T-cell (primary cell): ENCODE results near the gene HOXC9. TPM values are rescaled to one million over a fixed set of nuclear protein-coding genes. Genes with fewer than 3 reads are reported as not detected.

Experiments used
- ATAC-seq, 4 experiments: fragments of 200-7000 bp in 3 of 4; fragments of 150-1000 bp in 1 of 4; cut with Tn5 transposase; replicated peaks in 1 of 4; 1 replicate in 3 of 4; 2 replicates in 1 of 4; pipeline ENCODE4 v1.10.0; 2021; ENCODE audit warnings: moderate library complexity in 3 of 4, mild to moderate bottlenecking in 2 of 4, moderate number of reproducible peaks in 1 of 4
- CTCF ChIA-PET, 2 donors: fragments of 300-600 bp; sonication (Branson Sonifier 250); formaldehyde crosslinking; loops; one replicate each; lab custom pipeline; 2022; ENCODE audit warnings: antibody characterized with exemption in 2 of 2; lab: Charles Lee
- POLR2A ChIA-PET, 2 donors: fragments of 300-600 bp; sonication (Branson Sonifier 250); formaldehyde crosslinking; loops; one replicate each; lab custom pipeline; 2022; ENCODE audit warnings: antibody characterized with exemption in 2 of 2; lab: Charles Lee
- DNase-seq, 35 experiments: peaks; one replicate each; pipeline versions ENCODE4 v3.0.0 to v3.0.0-alpha.2; 2013 to 2023
- H3K27ac ChIP-seq: one replicate; pipeline ENCODE4 v1.5.1; 2013; ENCODE audit warnings: low read length
- H3K27me3 ChIP-seq, 2 experiments: replicated peaks in 1 of 2; 1 replicate in 1 of 2; 2 replicates in 1 of 2; pipeline versions ENCODE4 v1.6.1 to v1.7.0; 2013; ENCODE audit warnings: low read length in 1 of 2, mixed read lengths in 1 of 2; ENCODE audit not compliant: control insufficient read depth in 2 of 2, insufficient read depth in 2 of 2; ENCODE audit errors: extremely low read depth in 1 of 2
- H3K36me3 ChIP-seq, 2 donors: 1 replicate in 1 of 2; 2 replicates in 1 of 2; pipeline versions ENCODE4 v1.6.1 to v1.7.0; 2013; ENCODE audit warnings: low read length in 1 of 2; ENCODE audit not compliant: control insufficient read depth in 2 of 2, insufficient read depth in 1 of 2; ENCODE audit errors: extremely low read depth in 1 of 2
- H3K4me1 ChIP-seq, 2 experiments: 1 replicate in 1 of 2; 2 replicates in 1 of 2; pipeline versions ENCODE4 v1.6.1 to v1.7.0; 2013; ENCODE audit warnings: low read length in 2 of 2, mixed read lengths in 1 of 2; ENCODE audit not compliant: insufficient read depth in 2 of 2, control insufficient read depth in 1 of 2; ENCODE audit errors: extremely low read depth in 1 of 2
- H3K4me3 ChIP-seq, 2 donors: 1 replicate in 1 of 2; 2 replicates in 1 of 2; pipeline versions ENCODE4 v1.5.1 to v1.7.0; 2013; ENCODE audit warnings: mild to moderate bottlenecking in 2 of 2, low read length in 1 of 2, moderate library complexity in 1 of 2; ENCODE audit not compliant: control insufficient read depth in 1 of 2; ENCODE audit errors: extremely low read depth in 1 of 2
- H3K9me3 ChIP-seq: 2 replicates; pipeline ENCODE4 v1.7.0; 2013
- H3K27ac Mint-ChIP-seq, 2 donors: one replicate each; pipeline ENCODE4 v1.8.0; 2020 to 2021; ENCODE audit warnings: mild to moderate bottlenecking in 2 of 2, mixed read lengths in 2 of 2
- H3K27me3 Mint-ChIP-seq, 2 donors: one replicate each; pipeline ENCODE4 v1.8.0; 2021 to 2022; ENCODE audit warnings: mixed read lengths in 2 of 2
- H3K36me3 Mint-ChIP-seq: one replicate; pipeline ENCODE4 v1.8.0; 2021; ENCODE audit warnings: mixed read lengths
- H3K4me1 Mint-ChIP-seq, 3 donors: one replicate each; pipeline ENCODE4 v1.8.0; 2020 to 2022; ENCODE audit warnings: mixed read lengths in 3 of 3, mild to moderate bottlenecking in 1 of 3
- H3K4me3 Mint-ChIP-seq, 3 donors: one replicate each; pipeline ENCODE4 v1.8.0; 2020 to 2022; ENCODE audit warnings: mild to moderate bottlenecking in 3 of 3, mixed read lengths in 3 of 3, moderate library complexity in 3 of 3
- H3K9me3 Mint-ChIP-seq, 3 donors: one replicate each; pipeline ENCODE4 v1.8.0; 2020 to 2022; ENCODE audit warnings: mixed read lengths in 3 of 3
- WGBS: methylation state at CpG from one replicate; pipeline ENCODE4 v1.1.5; 2013; ENCODE audit warnings: missing lambda C conversion rate; ENCODE audit not compliant: insufficient coverage; 5-methylcytosine and 5-hydroxymethylcytosine counted together
- total RNA-seq, 35 experiments: library from RNA in 6 of 35; stranded (reverse) in 6 of 35; fragments of 120-200 nt in 1 of 35; gene quantifications; one replicate each; pipeline versions ENCODE4 v1.2.1 to v1.2.4 and lab custom pipeline; 2013 to 2026

The HOXC9 gene
- total RNA-seq, 5 donors from 2014 or later (not counting 1 experiment from before 2014, with no cell fraction given) = not detected

DNA sequence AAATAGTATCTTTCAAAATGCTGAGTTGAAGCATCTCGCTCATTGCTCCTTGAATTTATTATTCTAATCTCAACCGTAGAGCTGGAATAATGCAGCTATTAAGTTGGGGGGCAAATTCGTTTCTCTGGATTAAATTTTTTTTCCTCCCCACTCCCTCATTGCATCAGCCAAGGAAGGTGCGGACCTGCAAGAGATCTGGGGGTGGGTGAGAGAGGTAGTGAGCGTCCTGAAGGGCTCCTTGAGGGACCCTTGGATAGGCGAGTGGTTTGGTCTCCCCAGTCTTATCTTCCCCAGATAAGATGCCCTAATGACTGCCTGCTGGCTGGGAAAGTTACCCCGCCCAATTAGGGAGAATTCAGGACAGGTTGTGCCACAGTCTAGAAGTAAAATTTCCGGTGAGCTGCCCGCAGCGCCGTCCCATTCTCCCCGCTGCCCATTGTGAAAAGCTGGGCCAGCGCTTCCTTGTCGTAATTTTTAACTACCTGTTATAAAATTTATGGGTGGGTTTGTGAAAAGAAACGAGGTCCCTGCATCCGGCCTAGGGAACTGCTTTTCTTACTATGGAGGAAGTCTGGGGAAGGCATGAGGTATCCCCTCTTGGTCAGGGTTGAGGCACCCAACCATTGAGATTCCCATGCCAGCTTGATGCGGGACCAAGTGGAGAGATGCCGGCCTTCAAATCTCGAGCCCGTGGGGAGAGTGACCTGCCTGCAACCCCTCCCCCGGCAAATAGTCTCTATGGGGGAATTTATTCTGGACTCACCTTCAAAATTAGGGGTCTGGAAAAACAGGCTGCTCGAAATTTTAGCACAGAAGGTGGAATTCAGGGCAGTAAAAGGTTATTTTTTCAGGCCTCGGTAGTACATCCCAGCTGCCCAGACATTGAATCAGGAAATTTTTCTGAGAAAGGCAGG is 15.3 kb downstream of the HOXC9 start:
- POLR2A ChIA-PET = interaction anchor here in 1 of 2 donors (0.7 kb wide), 1 partner anchor 199 kb away, joined by 6 read pairs; no protein-coding TSS in a partner anchor
- no peak overlapping the region for H3K4me3 ChIP-seq
- Mint-ChIP-seq H3K4me1 (peaks cover 32 to 43% (median 38%) of the 10 kb centered on the region in 3 donors), H3K4me3 (peak overlapping the region in 1 of 3 donors; percentile 51), H3K9me3 (no peaks in the 10 kb centered on the region), H3K36me3 (no peaks in the 10 kb centered on the region), H3K27me3 (peaks cover 61 to 88% of the 10 kb centered on the region in 2 donors), H3K27ac (peak overlapping the region in 1 of 2 donors; percentile 32)
- H3K4me1 ChIP-seq = peaks cover 5 to 46% of the 10 kb centered on the region in 2 experiments
- WGBS = 17% methylated on average over 10 of the region's 23 CpGs
- ATAC-seq (no peak), DNase-seq (no peak)
- H3K27me3 ChIP-seq = peaks cover 15 to 94% of the 10 kb centered on the region in 2 experiments
- no peaks in the 10 kb centered on the region for H3K36me3 ChIP-seq
- H3K9me3 ChIP-seq = no peaks in the 10 kb centered on the region
- CTCF ChIA-PET = interaction anchor here in 1 of 2 donors (0.6 kb wide), 1 partner anchor 14 kb away, joined by 3 read pairs; no protein-coding TSS in a partner anchor
- no peak overlapping the region for H3K27ac ChIP-seq

DNA sequence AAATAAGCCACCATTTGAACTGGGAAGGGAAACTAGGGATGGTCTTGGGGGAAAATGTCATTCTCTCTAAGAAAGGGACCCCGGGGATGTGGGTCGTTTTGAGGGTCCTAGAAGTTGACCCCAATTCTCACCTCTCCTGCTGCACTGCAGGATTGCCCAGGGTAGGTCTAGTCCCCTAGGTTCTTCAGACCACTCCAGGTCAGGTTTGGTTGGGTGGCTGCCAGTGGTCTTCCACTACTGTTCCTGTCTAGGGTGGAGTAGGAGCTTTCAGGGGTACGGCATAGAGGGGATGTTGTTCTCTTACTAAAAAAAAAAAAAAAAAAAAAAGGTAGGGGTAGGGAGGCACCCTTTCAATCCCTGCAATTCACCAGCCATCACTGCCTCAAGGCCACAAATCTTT is 16.1 kb downstream of the HOXC9 start:
- H3K36me3 ChIP-seq = no peaks in the 10 kb centered on the region
- no peaks in the 10 kb centered on the region for H3K9me3 ChIP-seq
- DNase-seq (no peak), ATAC-seq (no peak)
- H3K27ac Mint-ChIP-seq = no peak overlapping the region
- H3K27me3 Mint-ChIP-seq = peaks cover 57 to 86% of the 10 kb centered on the region in 2 donors
- peaks cover 15 to 93% of the 10 kb centered on the region in 2 experiments for H3K27me3 ChIP-seq
- H3K27ac ChIP-seq = no peak overlapping the region
- no peaks in the 10 kb centered on the region for H3K36me3 Mint-ChIP-seq
- no peaks in the 10 kb centered on the region for H3K9me3 Mint-ChIP-seq
- POLR2A ChIA-PET = interaction anchor here in 1 of 2 donors (0.6 to 0.7 kb wide), 2 partner anchors 198 to 267 kb away, joined by 4 to 6 read pairs; no protein-coding TSS in a partner anchor
- CTCF ChIA-PET = interaction anchor here (0.6 to 2.3 kb wide), 3 partner anchors 174 to 309 kb away, joined by 3 to 9 read pairs (median 3); partner anchors contain the start of genes COPZ1 (in 1 of the 2) and SMUG1 (in 1 of the 2)
- H3K4me1 ChIP-seq = peaks cover 5 to 44% of the 10 kb centered on the region in 2 experiments
- no peak overlapping the region for H3K4me3 ChIP-seq
- no peak overlapping the region for H3K4me3 Mint-ChIP-seq
- H3K4me1 Mint-ChIP-seq = peaks cover 27 to 40% (median 33%) of the 10 kb centered on the region in 3 donors
- no CpG with 5 or more reads among the region's 3 CpGs for WGBS

DNA sequence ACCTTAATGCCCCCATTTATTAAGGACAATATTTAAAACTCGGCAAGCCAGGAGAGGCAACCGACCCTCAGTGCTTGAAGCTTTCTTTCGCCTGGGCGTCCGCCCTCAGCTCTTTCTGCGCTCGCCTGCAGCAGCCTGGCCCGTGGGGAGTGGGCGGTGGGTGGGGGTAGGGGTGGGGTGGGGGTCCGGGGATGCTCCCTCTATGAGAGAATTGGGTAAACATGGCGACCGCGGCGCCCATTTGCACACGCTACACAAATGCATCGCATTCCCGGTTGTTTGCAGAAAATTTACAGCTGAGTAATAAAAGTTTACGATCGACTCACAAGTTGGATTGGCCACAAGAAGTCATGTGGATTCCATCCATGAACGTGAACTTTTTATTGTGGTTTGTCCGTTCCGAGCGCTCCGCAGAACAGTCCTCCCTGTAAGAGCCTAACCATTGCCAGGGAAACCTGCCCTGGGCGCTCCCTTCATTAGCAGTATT is 16.6 kb downstream of the HOXC9 start:
- no peak overlapping the region for H3K4me3 ChIP-seq
- no peaks in the 10 kb centered on the region for H3K9me3 ChIP-seq
- H3K4me1 ChIP-seq = peaks cover 5 to 43% of the 10 kb centered on the region in 2 experiments
- 0% methylated on average over 3 of the region's 25 CpGs for WGBS
- H3K27ac ChIP-seq = no peak overlapping the region
- H3K27me3 ChIP-seq = peaks cover 12 to 93% of the 10 kb centered on the region in 2 experiments
- Mint-ChIP-seq H3K9me3 (no peaks in the 10 kb centered on the region), H3K4me3 (peak overlapping the region in 1 of 3 donors; percentile 79), H3K27me3 (peaks cover 57 to 86% of the 10 kb centered on the region in 2 donors), H3K4me1 (peaks cover 22 to 35% (median 28%) of the 10 kb centered on the region in 3 donors), H3K27ac (no peak overlapping the region), H3K36me3 (no peaks in the 10 kb centered on the region)
- ATAC-seq = no peak
- ChIA-PET POLR2A (interaction anchor here in 1 of 2 donors (0.6 to 0.7 kb wide), 2 partner anchors 197 to 266 kb away, joined by 4 to 6 read pairs; no protein-coding TSS in a partner anchor), CTCF (interaction anchor here (0.6 to 2.3 kb wide), 3 partner anchors 173 to 309 kb away, joined by 3 to 9 read pairs (median 3); partner anchors contain the start of genes COPZ1 (in 1 of the 2) and SMUG1 (in 1 of the 2))
- no peaks in the 10 kb centered on the region for H3K36me3 ChIP-seq
- no peak for DNase-seq

DNA sequence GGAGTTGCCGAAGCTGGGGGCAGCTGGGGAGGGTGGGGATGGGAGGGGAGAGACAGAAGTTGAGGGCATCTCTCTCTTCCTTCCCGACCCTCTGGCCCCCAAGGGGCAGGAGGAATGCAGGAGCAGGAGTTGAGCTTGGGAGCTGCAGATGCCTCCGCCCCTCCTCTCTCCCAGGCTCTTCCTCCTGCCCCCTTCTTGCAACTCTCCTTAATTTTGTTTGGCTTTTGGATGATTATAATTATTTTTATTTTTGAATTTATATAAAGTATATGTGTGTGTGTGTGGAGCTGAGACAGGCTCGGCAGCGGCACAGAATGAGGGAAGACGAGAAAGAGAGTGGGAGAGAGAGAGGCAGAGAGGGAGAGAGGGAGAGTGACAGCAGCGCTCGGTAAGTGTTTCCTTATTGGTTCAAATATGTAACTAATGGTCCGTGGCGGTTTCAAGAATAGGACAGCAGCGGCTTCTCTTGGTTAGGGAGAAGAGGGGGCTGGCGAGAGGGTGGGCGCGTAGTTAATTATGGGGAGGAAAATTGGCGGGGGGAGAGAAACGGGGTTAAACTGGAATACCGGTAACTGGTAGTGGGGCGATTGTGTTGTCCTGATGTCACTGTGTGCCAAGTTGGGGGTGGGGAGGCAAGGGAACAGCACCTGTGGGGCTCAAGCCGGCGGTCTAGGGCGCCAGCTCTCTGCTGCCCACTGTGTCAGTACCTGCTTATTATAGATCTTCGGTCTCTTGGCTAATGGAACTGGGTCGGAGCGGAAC is 17.2 kb downstream of the HOXC9 start:
- 5% methylated on average over 21 of the region's 24 CpGs for WGBS
- H3K36me3 Mint-ChIP-seq = no peaks in the 10 kb centered on the region
- peak overlapping the region; percentile 75 to 79 (median 79) for H3K4me3 Mint-ChIP-seq
- CTCF ChIA-PET = interaction anchor here (0.6 to 2.3 kb wide), 12 partner anchors 9 to 271 kb away, joined by 3 to 11 read pairs (median 4); partner anchors contain the start of gene SMUG1 (in 1 of the 2)
- peaks cover 55 to 86% of the 10 kb centered on the region in 2 donors for H3K27me3 Mint-ChIP-seq
- DNase-seq (no peak), ATAC-seq (peak; percentile 25 to 46 (median 39))
- POLR2A ChIA-PET = interaction anchor here in 1 of 2 donors (0.7 kb wide), 1 partner anchor 1102 kb away, joined by 3 read pairs; no protein-coding TSS in a partner anchor
- Histone ChIP-seq H3K27me3 (peaks cover 14 to 93% of the 10 kb centered on the region in 2 experiments), H3K4me1 (peaks cover 5 to 43% of the 10 kb centered on the region in 2 experiments), H3K9me3 (no peaks in the 10 kb centered on the region), H3K27ac (no peak overlapping the region), H3K36me3 (no peaks in the 10 kb centered on the region), H3K4me3 (peak overlapping the region; percentile 42 to 60)
- no peaks in the 10 kb centered on the region for H3K9me3 Mint-ChIP-seq
- no peak overlapping the region for H3K27ac Mint-ChIP-seq
- peaks cover 20 to 32% (median 27%) of the 10 kb centered on the region in 3 donors for H3K4me1 Mint-ChIP-seq

DNA sequence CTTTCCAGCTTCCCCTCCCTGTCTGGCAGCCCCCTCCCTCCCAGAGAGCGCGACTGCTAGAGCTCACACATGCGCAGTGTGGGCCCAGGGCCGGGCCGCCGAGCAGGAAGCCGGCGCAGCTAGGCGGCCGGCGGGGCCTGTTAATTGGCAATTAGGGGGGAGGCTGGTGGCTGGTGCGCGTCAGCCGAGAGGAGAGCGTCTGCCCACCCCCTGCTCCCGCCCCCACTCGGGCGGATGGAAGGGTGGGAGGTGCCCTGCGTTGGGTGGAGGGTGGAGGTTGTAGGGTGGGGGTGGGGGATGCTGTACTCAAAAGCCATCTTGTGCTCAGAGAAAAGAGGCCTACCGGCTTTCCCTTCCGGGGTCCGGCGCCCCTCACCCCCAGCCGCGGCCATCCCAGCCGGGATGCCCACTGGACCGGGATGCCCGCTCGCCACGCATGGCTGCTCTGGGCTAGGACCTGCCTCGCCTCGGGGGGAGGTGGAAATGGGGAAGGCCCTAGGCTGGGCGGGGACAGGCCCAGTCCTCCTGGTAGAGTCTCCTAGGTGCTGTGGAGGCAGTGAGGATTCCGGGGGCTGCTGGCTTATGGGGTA is 18.0 kb downstream of the HOXC9 start:
- H3K36me3 ChIP-seq = no peaks in the 10 kb centered on the region
- ATAC-seq (peak; percentile 82 to 85 (median 84)), DNase-seq (peak; percentile 41 to 85 (median 68))
- H3K4me1 ChIP-seq = peaks cover 5 to 43% of the 10 kb centered on the region in 2 experiments
- no peaks in the 10 kb centered on the region for H3K9me3 ChIP-seq
- H3K27ac ChIP-seq = peak overlapping the region; percentile 53
- 5% methylated on average over 12 of the region's 34 CpGs for WGBS
- peaks cover 17 to 93% of the 10 kb centered on the region in 2 experiments for H3K27me3 ChIP-seq
- H3K9me3 Mint-ChIP-seq = no peaks in the 10 kb centered on the region
- H3K36me3 Mint-ChIP-seq = no peaks in the 10 kb centered on the region
- ChIA-PET CTCF (interaction anchor here (0.6 to 2.3 kb wide), 13 partner anchors 9 to 272 kb away, joined by 3 to 11 read pairs (median 4); partner anchors contain the start of gene SMUG1 (in 1 of the 2)), POLR2A (no interaction called here)
- H3K27me3 Mint-ChIP-seq = peaks cover 55 to 86% of the 10 kb centered on the region in 2 donors
- peaks cover 20 to 32% (median 27%) of the 10 kb centered on the region in 3 donors for H3K4me1 Mint-ChIP-seq
- H3K4me3 Mint-ChIP-seq = peak overlapping the region; percentile 75 to 79 (median 79)
- H3K27ac Mint-ChIP-seq = no peak overlapping the region
- H3K4me3 ChIP-seq = peak overlapping the region; percentile 42 to 60
